ENCODE data around the gene NME9.

NME9 gene

DNA sequence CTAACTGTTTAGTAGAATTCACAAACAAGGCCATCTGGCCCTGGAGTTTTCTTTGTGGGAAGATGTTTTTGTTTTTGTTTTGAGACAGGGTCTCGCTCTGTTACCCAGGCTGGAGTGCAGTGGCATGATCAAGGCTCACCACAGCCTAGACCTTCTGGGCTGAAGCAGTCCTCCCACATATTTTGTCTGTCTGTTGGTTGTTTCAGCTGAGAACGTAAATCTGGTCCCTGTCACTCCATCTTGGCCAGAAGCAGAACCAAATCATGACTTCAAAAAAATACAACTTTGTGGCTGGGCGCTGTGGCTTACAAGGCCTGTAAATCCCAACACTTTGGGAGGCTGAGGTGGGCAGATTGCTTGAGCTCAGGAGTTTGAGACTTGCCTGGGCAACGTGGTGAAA, 45.8 kb upstream of the NME9 start:
- Histone ChIP-seq H3K27me3 (no peaks in the 10 kb centered on the region), H3K36me3 (peaks cover 0 to 8% (median 7%) of the 10 kb centered on the region in 3 donors), H3K9me3 (no peaks in the 10 kb centered on the region), H3K27ac (peak overlapping the region in 1 of 2 donors; percentile 40), H3K4me3 (no peak overlapping the region), H3K4me1 (peaks cover 0 to 12% (median 5%) of the 10 kb centered on the region in 4 donors)
- intact Hi-C loops (cut with DNase I; ENCODE audit: low total_unique reads), result no loop called here
- no peak for DNase-seq
- TF ChIP-seq, protein P1, sequence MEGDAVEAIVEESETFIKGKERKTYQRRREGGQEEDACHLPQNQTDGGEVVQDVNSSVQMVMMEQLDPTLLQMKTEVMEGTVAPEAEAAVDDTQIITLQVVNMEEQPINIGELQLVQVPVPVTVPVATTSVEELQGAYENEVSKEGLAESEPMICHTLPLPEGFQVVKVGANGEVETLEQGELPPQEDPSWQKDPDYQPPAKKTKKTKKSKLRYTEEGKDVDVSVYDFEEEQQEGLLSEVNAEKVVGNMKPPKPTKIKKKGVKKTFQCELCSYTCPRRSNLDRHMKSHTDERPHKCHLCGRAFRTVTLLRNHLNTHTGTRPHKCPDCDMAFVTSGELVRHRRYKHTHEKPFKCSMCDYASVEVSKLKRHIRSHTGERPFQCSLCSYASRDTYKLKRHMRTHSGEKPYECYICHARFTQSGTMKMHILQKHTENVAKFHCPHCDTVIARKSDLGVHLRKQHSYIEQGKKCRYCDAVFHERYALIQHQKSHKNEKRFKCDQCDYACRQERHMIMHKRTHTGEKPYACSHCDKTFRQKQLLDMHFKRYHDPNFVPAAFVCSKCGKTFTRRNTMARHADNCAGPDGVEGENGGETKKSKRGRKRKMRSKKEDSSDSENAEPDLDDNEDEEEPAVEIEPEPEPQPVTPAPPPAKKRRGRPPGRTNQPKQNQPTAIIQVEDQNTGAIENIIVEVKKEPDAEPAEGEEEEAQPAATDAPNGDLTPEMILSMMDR (IDR thresholded peaks at IDR 0.05), result no peak

DNA sequence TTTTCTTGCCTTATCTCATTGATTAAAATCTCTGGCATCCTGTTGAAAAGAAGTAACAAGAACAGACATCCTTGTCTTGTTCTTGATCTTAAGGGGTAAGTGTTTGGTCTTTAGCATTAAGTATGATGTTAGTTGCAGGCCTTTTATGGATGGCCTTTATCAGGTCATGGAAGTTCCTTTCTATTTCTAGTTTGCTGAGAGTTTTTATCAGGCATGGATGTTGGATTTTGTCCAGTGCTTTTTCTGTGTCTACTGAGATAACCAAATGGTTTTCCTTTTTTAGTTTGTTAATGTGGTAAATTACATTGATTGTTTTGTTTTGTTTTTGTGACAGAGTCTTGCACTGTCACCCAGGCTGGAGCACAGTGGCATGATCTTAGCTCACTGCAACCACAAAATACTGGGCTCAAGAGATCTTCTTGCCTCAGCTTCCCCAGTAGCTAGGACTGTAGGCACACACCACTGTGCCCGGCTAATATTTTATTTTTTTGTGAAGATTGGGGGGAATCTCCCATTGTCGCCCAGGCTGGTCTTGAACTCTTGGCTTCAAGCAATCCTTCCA, 45.0 kb upstream of the NME9 start:
- TF ChIP-seq, protein P1 (IDR thresholded peaks at IDR 0.05), result no peak
- DNase-seq, result peak in 1 of 2 donors; percentile 0
- Histone ChIP-seq H3K9me3 (no peaks in the 10 kb centered on the region), H3K36me3 (peaks cover 0 to 8% (median 7%) of the 10 kb centered on the region in 3 donors), H3K4me1 (peaks cover 0 to 16% (median 5%) of the 10 kb centered on the region in 4 donors), H3K4me3 (no peak overlapping the region), H3K27ac (no peak overlapping the region), H3K27me3 (no peaks in the 10 kb centered on the region)
- intact Hi-C loops (cut with DNase I; ENCODE audit: low total_unique reads), result no loop called here

GRCh38 chr3:138373736-138374094, 44.1 kb upstream of the NME9 start:
- no peak overlapping the region for H3K4me3 ChIP-seq
- H3K27me3 ChIP-seq, result no peaks in the 10 kb centered on the region
- TF ChIP-seq, protein P1 (IDR thresholded peaks at IDR 0.05), result no peak
- DNase-seq, result peak in 1 of 2 donors; percentile 28
- H3K9me3 ChIP-seq, result no peaks in the 10 kb centered on the region
- H3K36me3 ChIP-seq, result peaks cover 0 to 8% (median 7%) of the 10 kb centered on the region in 3 donors
- no peak overlapping the region for H3K27ac ChIP-seq
- peaks cover 0 to 21% (median 12%) of the 10 kb centered on the region in 4 donors for H3K4me1 ChIP-seq
- intact Hi-C loops (cut with DNase I; ENCODE audit: low total_unique reads), result no loop called here

DNA sequence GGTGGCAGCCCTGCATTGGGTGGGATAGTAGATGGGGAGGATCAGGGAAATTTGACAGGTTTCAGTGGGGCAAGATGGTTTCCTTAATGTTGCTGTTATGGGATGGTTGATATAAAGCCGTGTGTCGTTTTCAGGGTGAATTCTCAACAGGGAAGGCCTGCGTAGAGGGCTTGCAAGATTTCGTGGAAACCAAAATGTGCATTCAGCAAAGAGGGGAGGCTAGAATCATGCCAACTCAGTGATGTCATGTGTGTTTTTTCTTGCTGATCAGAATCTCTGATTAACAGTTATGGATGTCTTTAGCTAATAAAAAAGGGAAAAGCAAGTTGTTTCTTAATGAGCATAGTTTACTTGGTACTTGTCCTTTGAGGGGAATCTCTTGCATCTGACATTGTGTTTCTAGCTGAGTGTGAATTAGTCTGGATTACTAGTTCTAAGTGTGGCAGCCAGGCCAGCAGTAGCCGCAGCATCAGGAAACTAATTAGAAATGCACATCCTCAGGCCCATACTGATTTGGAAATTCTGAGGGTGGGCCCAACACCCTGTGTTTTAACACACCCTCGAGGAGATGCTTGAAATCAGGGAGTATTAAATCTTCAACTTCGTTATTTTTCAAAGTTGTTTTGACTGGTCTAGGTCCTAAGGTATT, 43.6 kb upstream of the NME9 start:
- Histone ChIP-seq H3K27me3 (no peaks in the 10 kb centered on the region), H3K36me3 (peaks cover 0 to 8% (median 3%) of the 10 kb centered on the region in 3 donors), H3K4me3 (no peak overlapping the region), H3K27ac (no peak overlapping the region), H3K9me3 (no peaks in the 10 kb centered on the region), H3K4me1 (peaks cover 0 to 21% (median 13%) of the 10 kb centered on the region in 4 donors)
- peak in 1 of 2 donors; percentile 15 for DNase-seq
- TF ChIP-seq, protein P1 (IDR thresholded peaks at IDR 0.05), result no peak
- intact Hi-C loops (cut with DNase I; ENCODE audit: low total_unique reads), result no loop called here

DNA sequence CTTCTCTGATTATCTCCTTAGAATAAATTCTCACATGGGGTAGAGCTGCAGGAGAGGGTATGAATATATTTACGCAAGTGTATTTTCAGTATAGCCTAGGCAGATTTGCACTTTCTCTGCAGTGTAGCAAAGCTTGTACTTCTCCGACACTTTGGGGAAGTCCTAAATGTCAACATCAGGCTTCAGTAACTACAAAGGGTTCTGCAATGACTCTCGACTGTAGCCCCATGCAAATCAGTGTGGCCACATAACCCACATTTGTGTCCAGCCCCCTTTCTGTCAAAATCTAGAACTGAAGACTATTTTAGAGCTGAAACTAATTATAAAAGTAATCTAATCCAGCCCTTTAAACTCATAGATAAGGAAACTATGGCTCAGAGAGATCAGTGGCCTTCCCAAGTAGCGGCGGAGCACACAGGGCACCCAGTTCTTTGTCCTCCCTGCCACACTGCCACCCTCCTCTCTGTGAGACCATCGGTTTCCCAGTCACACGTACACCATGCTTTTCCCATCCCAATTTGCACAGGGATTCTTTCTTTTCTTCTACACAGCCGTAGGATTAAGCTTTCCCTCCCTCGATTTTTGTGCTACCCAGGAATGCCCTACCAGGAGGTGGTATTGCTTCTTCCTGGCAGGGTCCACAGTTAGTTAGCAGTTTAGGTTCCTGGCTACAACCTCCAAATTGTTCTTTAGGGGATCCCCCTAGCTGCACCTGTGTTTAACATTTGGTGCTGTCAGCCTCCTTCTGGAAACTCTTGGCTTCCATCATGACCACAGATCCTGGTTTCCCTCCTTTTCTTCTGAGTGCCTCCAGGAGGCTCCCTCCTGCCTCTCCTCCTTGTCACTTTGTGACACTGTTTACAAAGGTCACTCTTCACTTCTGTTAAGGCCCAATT, 41.7 kb upstream of the NME9 start:
- DNase-seq, result peak in 1 of 2 donors; percentile 20
- intact Hi-C loops (cut with DNase I; ENCODE audit: low total_unique reads), result no loop called here
- no peak overlapping the region for H3K27ac ChIP-seq

More for the DNA sequence above, 41.7 kb upstream of the NME9 start:
- Histone ChIP-seq H3K4me3 (no peak overlapping the region), H3K9me3 (no peaks in the 10 kb centered on the region), H3K36me3 (peaks cover 0 to 8% (median 0%) of the 10 kb centered on the region in 3 donors), H3K27me3 (no peaks in the 10 kb centered on the region), H3K4me1 (peaks cover 0 to 32% (median 23%) of the 10 kb centered on the region in 4 donors)
- TF ChIP-seq, protein P1 (IDR thresholded peaks at IDR 0.05), result no peak

All from tibial artery (tissue), 4 donors.